PC-9 (cell line): ENCODE data around the gene VWA5B2. TPM values are rescaled to one million over a fixed set of nuclear protein-coding genes. Genes with fewer than 3 reads are reported as not detected.

Source experiments
- BruUV-seq: library from RNA; stranded (reverse); fragments of 400-500 nt; replicated peaks from 2 replicates; lab custom pipeline; 2021; lab: Mats Ljungman, UMichigan
- CTCF ChIA-PET: fragments of 300-600 bp; sonication (Branson Sonifier 250); formaldehyde crosslinking; loops from one replicate; lab custom pipeline; 2022; ENCODE audit warnings: antibody characterized with exemption; lab: Charles Lee
- POLR2A ChIA-PET: fragments of 300-600 bp; sonication (Branson Sonifier 250); formaldehyde crosslinking; loops from one replicate; lab custom pipeline; 2022; ENCODE audit warnings: antibody characterized with exemption; ENCODE audit not compliant: unreplicated experiment; lab: Charles Lee
- DNase-seq, 2 experiments: peaks; one replicate each; pipeline versions ENCODE4 v3.0.0 to v3.0.0-alpha.2; 2015 to 2022; ENCODE audit warnings: mixed read lengths in 1 of 2
- H2AFZ ChIP-seq: fragments of 200-600 bp; sonication (generic); 2 replicates; pipeline ENCODE4 v1.8.1; 2017; ENCODE audit warnings: antibody characterized with exemption
- H3F3A ChIP-seq: fragments of 200-600 bp; sonication (generic); 2 replicates; pipeline ENCODE4 v1.8.1; 2017; ENCODE audit warnings: antibody characterized with exemption, mild to moderate bottlenecking, low read depth; ENCODE audit not compliant: insufficient read depth
- H3K27ac ChIP-seq: fragments of 200-600 bp; sonication (generic); 2 replicates; pipeline ENCODE4 v1.6.1; 2016; ENCODE audit warnings: mixed run types
- H3K27me3 ChIP-seq: fragments of 200-600 bp; sonication (generic); 2 replicates; pipeline ENCODE4 v1.6.1; 2016; ENCODE audit warnings: low read depth, mixed run types; ENCODE audit not compliant: insufficient read depth
- H3K36me3 ChIP-seq: fragments of 200-600 bp; sonication (generic); 2 replicates; pipeline ENCODE4 v1.6.1; 2016; ENCODE audit warnings: low read depth, mixed run types
- H3K4me1 ChIP-seq: fragments of 200-600 bp; sonication (generic); replicated peaks from 2 replicates; pipeline ENCODE4 v1.6.1; 2016; ENCODE audit warnings: mixed run types; ENCODE audit not compliant: insufficient read depth
- H3K4me2 ChIP-seq: fragments of 200-600 bp; sonication (generic); 2 replicates; pipeline ENCODE4 v1.6.1; 2017; ENCODE audit warnings: mixed run types
- H3K4me3 ChIP-seq: fragments of 200-600 bp; sonication (generic); 2 replicates; pipeline ENCODE4 v1.6.1; 2016; ENCODE audit warnings: mixed run types
- H3K79me2 ChIP-seq: fragments of 200-600 bp; sonication (generic); 2 replicates; pipeline ENCODE4 v1.6.1; 2017; ENCODE audit warnings: low read depth, mixed run types
- H3K9me2 ChIP-seq: fragments of 200-600 bp; sonication (generic); 2 replicates; pipeline ENCODE4 v1.8.1; 2017; ENCODE audit warnings: mild to moderate bottlenecking; ENCODE audit not compliant: insufficient read depth
- H3K9me3 ChIP-seq: fragments of 200-600 bp; sonication (generic); 2 replicates; pipeline ENCODE4 v1.8.1; 2016; ENCODE audit warnings: low read depth; ENCODE audit not compliant: insufficient read depth
- H4K20me1 ChIP-seq: fragments of 200-600 bp; sonication (generic); 2 replicates; pipeline ENCODE4 v1.8.1; 2017; ENCODE audit not compliant: insufficient read depth
- EZH2 ChIP-seq: fragments of 200-600 bp; sonication (generic); IDR thresholded peaks from 2 replicates; pipeline ENCODE4 v1.8.0; 2017; ENCODE audit warnings: antibody characterized with exemption, low read depth
- intact Hi-C: fragments of 100-400 bp; cut with micrococcal nuclease; formaldehyde crosslinking; loops from one replicate; pipeline ENCODE4 v1.10.0; 2022; ENCODE audit not compliant: unreplicated experiment
- total RNA-seq: library from RNA; stranded (reverse); gene quantifications from 2 replicates; pipeline ENCODE4 v1.2.3, GENCODE V29; 2021
- TF ChIP-seq, protein P1 (sequence below): fragments of 200-600 bp; sonication (generic); conservative IDR thresholded peaks from 2 replicates; pipeline ENCODE4 v1.6.1; 2017; ENCODE audit warnings: mixed run types, antibody characterized with exemption, mild to moderate bottlenecking, moderate library complexity

VWA5B2 gene
- total RNA-seq, 1 experiment from 2014 or later = 0.76 TPM

DNA sequence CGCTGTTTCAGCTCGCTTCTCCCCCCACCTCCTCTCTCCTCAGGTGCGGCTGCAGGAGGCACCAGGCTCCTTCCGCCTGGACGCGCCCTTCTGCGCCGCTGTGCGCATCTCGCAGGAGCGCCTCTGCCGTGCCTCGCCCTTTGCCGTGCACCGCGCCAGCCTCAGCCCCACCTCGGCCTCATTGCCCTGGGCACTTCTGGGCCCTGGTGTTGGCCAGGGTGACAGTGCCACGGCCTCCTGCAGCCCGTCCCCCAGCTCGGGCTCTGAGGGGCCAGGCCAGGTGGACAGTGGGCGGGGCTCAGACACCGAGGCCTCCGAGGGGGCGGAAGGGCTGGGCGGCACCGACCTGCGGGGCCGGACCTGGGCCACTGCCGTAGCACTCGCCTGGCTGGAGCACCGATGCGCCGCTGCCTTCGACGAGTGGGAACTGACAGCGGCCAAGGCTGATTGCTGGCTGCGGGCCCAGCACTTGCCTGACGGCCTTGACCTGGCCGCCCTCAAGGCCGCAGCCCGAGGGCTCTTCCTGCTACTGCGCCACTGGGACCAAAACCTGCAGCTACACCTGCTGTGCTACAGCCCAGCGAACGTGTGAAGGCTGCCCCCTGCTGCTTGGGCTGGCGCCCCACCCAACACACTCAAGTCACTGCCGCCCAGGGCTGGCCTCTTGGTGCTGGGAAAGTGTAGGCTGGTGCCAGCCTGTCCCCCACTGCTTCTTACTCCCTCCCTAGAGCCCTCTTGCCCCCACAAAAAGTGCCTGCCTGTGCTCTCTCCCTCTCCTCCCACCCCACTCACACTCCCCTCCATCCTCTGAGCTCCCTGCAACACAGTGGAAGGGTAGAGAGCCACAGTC, 12.3 kb downstream of the VWA5B2 start:
- peak; percentile 72 to 94 for DNase-seq
- Histone ChIP-seq H3K4me1 (0 out of 2 replicates have a peak, but pooled peaks cover 7% of the 10 kb centered on the region), H3K4me3 (no peak overlapping the region; the same call in 1 of the 2 replicates), H3K9me3 (no peaks in the 10 kb centered on the region), H3K79me2 (peaks cover 17% of the 10 kb centered on the region), H2AFZ (no peak overlapping the region), H3K27ac (no peak overlapping the region), H3K9me2 (no peaks in the 10 kb centered on the region), H3F3A (peaks cover 45% of the 10 kb centered on the region), H3K36me3 (peaks cover 40% of the 10 kb centered on the region), H3K27me3 (no peaks in the 10 kb centered on the region), H3K4me2 (peak overlapping the region; percentile 51), H4K20me1 (peaks cover 23% of the 10 kb centered on the region)
- BruUV-seq = no TSS peak
- intact Hi-C loops = loop anchor here (1.0 to 5.0 kb wide), 6 partner anchors 55 to 346 kb away; partner anchors contain the start of genes ABCC5 and ABCF3
- ChIA-PET CTCF (interaction anchor here (0.6 to 1.5 kb wide), 8 partner anchors 14 to 989 kb away, joined by 3 to 7 read pairs (median 4); partner anchors contain the start of gene B3GNT5), POLR2A (interaction anchor here (0.5 to 1.2 kb wide), 4 partner anchors 56 to 235 kb away, joined by 3 to 5 read pairs (median 4); partner anchors contain the start of gene ABCF3)
- TF ChIP-seq EZH2 = no peak
- TF ChIP-seq, protein P1, sequence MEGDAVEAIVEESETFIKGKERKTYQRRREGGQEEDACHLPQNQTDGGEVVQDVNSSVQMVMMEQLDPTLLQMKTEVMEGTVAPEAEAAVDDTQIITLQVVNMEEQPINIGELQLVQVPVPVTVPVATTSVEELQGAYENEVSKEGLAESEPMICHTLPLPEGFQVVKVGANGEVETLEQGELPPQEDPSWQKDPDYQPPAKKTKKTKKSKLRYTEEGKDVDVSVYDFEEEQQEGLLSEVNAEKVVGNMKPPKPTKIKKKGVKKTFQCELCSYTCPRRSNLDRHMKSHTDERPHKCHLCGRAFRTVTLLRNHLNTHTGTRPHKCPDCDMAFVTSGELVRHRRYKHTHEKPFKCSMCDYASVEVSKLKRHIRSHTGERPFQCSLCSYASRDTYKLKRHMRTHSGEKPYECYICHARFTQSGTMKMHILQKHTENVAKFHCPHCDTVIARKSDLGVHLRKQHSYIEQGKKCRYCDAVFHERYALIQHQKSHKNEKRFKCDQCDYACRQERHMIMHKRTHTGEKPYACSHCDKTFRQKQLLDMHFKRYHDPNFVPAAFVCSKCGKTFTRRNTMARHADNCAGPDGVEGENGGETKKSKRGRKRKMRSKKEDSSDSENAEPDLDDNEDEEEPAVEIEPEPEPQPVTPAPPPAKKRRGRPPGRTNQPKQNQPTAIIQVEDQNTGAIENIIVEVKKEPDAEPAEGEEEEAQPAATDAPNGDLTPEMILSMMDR = peak; percentile 70

DNA sequence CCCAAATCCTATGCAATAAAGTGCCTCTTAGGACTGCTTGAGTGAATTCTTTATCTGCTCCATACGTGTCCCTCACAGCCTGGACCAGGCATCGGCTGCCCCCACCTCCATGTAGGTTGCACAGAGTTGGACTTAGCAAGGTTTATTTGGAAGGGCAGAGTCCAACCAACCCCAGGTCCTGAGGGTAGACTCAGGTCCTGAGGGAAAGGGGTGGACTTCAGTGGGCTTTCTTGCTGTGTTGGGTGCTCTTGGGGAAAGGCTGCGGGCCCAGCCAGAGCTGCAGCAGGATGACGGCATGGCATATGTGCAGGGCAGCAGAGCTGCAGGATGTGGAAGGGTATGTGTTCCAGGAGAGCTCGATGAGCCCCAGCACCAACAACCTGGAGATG, 12.9 kb downstream of the VWA5B2 start:
- Histone ChIP-seq H3K79me2 (peaks cover 23% of the 10 kb centered on the region), H3K27ac (no peak overlapping the region), H2AFZ (no peak overlapping the region), H3K4me3 (no peak overlapping the region; the same call in 1 of the 2 replicates), H3F3A (peaks cover 45% of the 10 kb centered on the region), H4K20me1 (peaks cover 23% of the 10 kb centered on the region), H3K27me3 (no peaks in the 10 kb centered on the region), H3K9me3 (no peaks in the 10 kb centered on the region), H3K4me1 (peaks cover 12% of the 10 kb centered on the region), H3K36me3 (peaks cover 40% of the 10 kb centered on the region), H3K4me2 (peak overlapping the region; percentile 51), H3K9me2 (no peaks in the 10 kb centered on the region)
- DNase-seq = no peak
- TF ChIP-seq EZH2 = no peak
- TF ChIP-seq, protein P1 = no peak
- POLR2A ChIA-PET = interaction anchor here (0.5 to 1.2 kb wide), 2 partner anchors 57 to 108 kb away, joined by 4 to 5 read pairs; partner anchors contain the start of gene ABCF3
- intact Hi-C loops = loop anchor here (1.0 to 5.0 kb wide), 3 partner anchors 97 to 347 kb away; partner anchors contain the start of gene ABCC5
- CTCF ChIA-PET = interaction anchor here (0.6 to 1.2 kb wide), 4 partner anchors 66 to 989 kb away, joined by 3 to 6 read pairs (median 4); partner anchors contain the start of gene B3GNT5
- BruUV-seq = no TSS peak
